Measurements from ENCODE around the gene ATP8B1.

DNA sequence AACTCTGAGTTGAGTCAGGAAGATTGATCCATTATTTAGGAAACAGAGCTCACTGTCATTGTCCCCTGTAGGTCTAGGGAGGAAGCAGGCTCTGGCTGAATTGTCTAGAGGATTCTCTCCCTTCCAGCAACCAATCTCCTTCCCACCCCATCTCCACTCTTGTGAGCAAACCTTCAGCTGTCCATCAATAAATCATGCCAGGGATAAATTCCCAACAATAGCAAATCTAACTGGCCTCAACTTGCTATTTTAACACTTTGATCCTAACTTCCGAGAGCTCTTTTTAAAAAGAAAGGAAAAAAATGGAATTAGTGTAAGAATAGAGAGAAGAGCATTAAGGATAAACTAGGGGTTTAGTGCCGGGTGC lies 53.5 kb downstream of the ATP8B1 start:
- TF ChIP-seq, protein P1, sequence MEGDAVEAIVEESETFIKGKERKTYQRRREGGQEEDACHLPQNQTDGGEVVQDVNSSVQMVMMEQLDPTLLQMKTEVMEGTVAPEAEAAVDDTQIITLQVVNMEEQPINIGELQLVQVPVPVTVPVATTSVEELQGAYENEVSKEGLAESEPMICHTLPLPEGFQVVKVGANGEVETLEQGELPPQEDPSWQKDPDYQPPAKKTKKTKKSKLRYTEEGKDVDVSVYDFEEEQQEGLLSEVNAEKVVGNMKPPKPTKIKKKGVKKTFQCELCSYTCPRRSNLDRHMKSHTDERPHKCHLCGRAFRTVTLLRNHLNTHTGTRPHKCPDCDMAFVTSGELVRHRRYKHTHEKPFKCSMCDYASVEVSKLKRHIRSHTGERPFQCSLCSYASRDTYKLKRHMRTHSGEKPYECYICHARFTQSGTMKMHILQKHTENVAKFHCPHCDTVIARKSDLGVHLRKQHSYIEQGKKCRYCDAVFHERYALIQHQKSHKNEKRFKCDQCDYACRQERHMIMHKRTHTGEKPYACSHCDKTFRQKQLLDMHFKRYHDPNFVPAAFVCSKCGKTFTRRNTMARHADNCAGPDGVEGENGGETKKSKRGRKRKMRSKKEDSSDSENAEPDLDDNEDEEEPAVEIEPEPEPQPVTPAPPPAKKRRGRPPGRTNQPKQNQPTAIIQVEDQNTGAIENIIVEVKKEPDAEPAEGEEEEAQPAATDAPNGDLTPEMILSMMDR (IDR thresholded peaks at IDR 0.05), result no peak
- TF ChIP-seq POLR2A (IDR thresholded peaks at IDR 0.05) (no peak), POLR2AphosphoS5 (IDR thresholded peaks at IDR 0.05) (no peak)

Measured in stomach (tissue), 4 donors.